A673 (cell line): ENCODE data around the gene ZNF445. TPM values are rescaled to one million over a fixed set of nuclear protein-coding genes. Genes with fewer than 3 reads are reported as not detected.

Experiments
- BruUV-seq: library from RNA; stranded (reverse); fragments of 400-500 nt; replicated peaks from 2 replicates; lab custom pipeline; 2021; lab: Mats Ljungman, UMichigan
- CTCF ChIA-PET: fragments of 300-600 bp; sonication (Branson Sonifier 250); formaldehyde crosslinking; loops from one replicate; lab custom pipeline; 2022; ENCODE audit warnings: antibody characterized with exemption; lab: Charles Lee
- POLR2A ChIA-PET: fragments of 300-600 bp; sonication (Branson Sonifier 250); formaldehyde crosslinking; loops from one replicate; lab custom pipeline; 2022; ENCODE audit warnings: antibody characterized with exemption; ENCODE audit not compliant: low non-redundant PET; lab: Charles Lee
- DNase-seq: peaks from one replicate; pipeline ENCODE4 v3.0.0-alpha.2; 2015; ENCODE audit warnings: low spot score
- H3K27ac ChIP-seq: fragments of 200-600 bp; sonication (generic); 2 replicates; pipeline ENCODE4 v1.5.1; 2016; ENCODE audit warnings: mixed run types, low read depth, mild to moderate bottlenecking, mixed read lengths, antibody characterized with exemption, low read length; ENCODE audit not compliant: poor library complexity, severe bottlenecking
- H3K27me3 ChIP-seq: fragments of 200-600 bp; sonication (generic); replicated peaks from 2 replicates; pipeline ENCODE4 v1.6.1; 2017; ENCODE audit warnings: mixed run types, low read depth, mild to moderate bottlenecking, mixed read lengths, antibody characterized with exemption, low read length; ENCODE audit not compliant: insufficient read depth, poor library complexity
- H3K36me3 ChIP-seq: fragments of 200-600 bp; sonication (generic); 2 replicates; pipeline ENCODE4 v1.6.1; 2016; ENCODE audit warnings: mixed run types, mild to moderate bottlenecking, mixed read lengths, antibody characterized with exemption, low read length; ENCODE audit not compliant: insufficient read depth, poor library complexity, severe bottlenecking
- H3K4me1 ChIP-seq: fragments of 200-600 bp; sonication (generic); 2 replicates; pipeline ENCODE4 v1.6.1; 2017; ENCODE audit warnings: mixed run types, mild to moderate bottlenecking, mixed read lengths, antibody characterized with exemption, low read length; ENCODE audit not compliant: insufficient read depth, poor library complexity, severe bottlenecking
- H3K4me3 ChIP-seq: fragments of 200-600 bp; sonication (generic); 2 replicates; pipeline ENCODE4 v1.5.1; 2016; ENCODE audit warnings: low read depth, mixed run types, mild to moderate bottlenecking, mixed read lengths, low read length; ENCODE audit not compliant: poor library complexity, severe bottlenecking
- H3K9me3 ChIP-seq: fragments of 200-600 bp; sonication (generic); 2 replicates; pipeline ENCODE4 v1.6.1; 2016; ENCODE audit warnings: mixed run types, low read depth, mild to moderate bottlenecking, mixed read lengths, antibody characterized with exemption, low read length; ENCODE audit not compliant: poor library complexity, severe bottlenecking
- EZH2 ChIP-seq: fragments of 200-600 bp; sonication (generic); IDR thresholded peaks from 2 replicates; pipeline ENCODE4 v1.6.1; 2017; ENCODE audit warnings: borderline replicate concordance, low read depth, mild to moderate bottlenecking, mixed read lengths, antibody characterized with exemption, low read length; ENCODE audit not compliant: poor library complexity, severe bottlenecking
- intact Hi-C: fragments of 100-400 bp; cut with micrococcal nuclease; formaldehyde crosslinking; loops from one replicate; pipeline ENCODE4 v1.10.0; 2022; ENCODE audit not compliant: unreplicated experiment
- total RNA-seq: library from RNA; stranded (reverse); gene quantifications from 2 replicates; pipeline ENCODE4 v1.2.3, GENCODE V29; 2021
- TF ChIP-seq, protein P1 (sequence below): fragments of 300-800, 200-600 bp; sonication (generic); conservative IDR thresholded peaks from 2 replicates; pipeline ENCODE4 v1.5.1; 2017; ENCODE audit warnings: low read depth, mild to moderate bottlenecking, antibody characterized with exemption, low read length, moderate library complexity, mixed read lengths

The ZNF445 gene
- total RNA-seq, 1 experiment from 2014 or later: 18.6 TPM

DNA sequence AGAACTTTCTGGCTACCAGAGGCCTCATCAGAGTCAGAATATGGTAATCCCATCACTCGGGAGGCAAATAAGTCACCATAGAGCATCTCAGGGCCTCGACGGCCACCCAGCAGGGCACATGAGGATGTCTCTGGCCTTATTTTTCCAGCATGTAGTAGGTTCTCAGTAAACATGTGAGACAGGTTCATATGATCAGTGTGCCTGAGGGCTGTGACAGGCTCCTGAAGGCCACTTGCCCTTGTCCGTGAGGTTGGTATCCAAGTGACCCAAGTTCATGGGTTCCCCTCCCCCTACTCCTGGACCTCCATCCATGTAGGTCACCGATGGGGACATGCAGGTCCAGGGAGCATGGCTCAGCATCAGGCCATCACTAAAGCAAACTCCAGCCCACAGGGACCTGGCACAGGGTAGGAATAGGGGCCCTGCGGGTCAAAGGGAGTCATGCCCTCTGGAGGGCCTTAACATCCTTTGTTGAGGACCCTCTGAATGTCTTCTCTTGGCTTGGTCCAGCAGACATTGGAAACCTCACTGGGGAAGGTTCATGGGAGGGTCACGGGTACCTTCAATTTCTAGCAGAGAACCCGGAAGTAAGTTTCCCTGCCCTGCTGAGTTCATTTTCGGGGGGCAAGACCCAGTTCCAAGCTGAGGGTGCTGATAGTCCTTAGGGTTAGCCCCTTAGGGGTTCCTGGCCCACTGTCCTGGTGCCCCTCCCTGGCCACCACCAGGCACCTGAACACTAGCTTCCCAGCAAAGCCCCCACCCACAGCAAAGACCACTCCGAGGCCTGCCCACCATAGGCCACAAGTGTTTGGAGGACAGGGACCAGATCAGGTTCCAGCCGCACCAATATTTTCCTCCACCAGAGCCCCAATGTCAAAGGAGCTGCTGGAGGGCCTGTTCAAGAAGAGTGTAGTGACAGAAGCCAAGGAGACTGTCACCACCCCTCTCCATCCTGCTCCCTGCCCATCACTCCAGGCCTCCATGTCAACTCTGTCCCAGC lies 61.1 kb downstream of the ZNF445 start:
- no peak for DNase-seq
- TF ChIP-seq, protein P1, sequence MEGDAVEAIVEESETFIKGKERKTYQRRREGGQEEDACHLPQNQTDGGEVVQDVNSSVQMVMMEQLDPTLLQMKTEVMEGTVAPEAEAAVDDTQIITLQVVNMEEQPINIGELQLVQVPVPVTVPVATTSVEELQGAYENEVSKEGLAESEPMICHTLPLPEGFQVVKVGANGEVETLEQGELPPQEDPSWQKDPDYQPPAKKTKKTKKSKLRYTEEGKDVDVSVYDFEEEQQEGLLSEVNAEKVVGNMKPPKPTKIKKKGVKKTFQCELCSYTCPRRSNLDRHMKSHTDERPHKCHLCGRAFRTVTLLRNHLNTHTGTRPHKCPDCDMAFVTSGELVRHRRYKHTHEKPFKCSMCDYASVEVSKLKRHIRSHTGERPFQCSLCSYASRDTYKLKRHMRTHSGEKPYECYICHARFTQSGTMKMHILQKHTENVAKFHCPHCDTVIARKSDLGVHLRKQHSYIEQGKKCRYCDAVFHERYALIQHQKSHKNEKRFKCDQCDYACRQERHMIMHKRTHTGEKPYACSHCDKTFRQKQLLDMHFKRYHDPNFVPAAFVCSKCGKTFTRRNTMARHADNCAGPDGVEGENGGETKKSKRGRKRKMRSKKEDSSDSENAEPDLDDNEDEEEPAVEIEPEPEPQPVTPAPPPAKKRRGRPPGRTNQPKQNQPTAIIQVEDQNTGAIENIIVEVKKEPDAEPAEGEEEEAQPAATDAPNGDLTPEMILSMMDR: no peak
- no peak for TF ChIP-seq EZH2

DNA sequence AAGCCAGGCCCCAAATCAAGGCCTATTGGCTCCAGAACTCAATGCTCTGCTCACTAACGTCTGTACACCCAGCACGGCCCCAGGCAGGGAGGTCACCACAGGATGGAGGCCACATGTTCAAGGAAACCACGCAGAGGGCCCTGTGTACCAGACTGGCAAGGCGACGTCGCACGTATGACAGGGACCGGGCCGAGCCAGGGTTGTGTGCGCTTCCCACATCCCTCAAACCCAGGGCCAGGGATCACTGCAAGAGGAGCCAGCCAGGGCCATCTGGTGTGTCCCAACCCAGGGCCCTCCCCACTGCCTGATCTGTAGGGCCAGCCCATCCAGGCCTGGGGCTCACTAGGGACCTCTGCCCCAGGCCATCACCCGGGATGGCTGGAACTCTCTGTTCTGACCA lies 62.0 kb downstream of the ZNF445 start:
- no peak overlapping the region for H3K27ac ChIP-seq
- H3K9me3 ChIP-seq: no peaks in the 10 kb centered on the region
- CTCF ChIA-PET: no interaction called here
- H3K36me3 ChIP-seq: no peaks in the 10 kb centered on the region
- no peak for DNase-seq
- no peak overlapping the region for H3K4me3 ChIP-seq
- intact Hi-C loops: no loop called here
- TF ChIP-seq, protein P1: no peak
- no peak for TF ChIP-seq EZH2
- POLR2A ChIA-PET: no interaction called here
- H3K27me3 ChIP-seq: no peaks in the 10 kb centered on the region
- H3K4me1 ChIP-seq: no peaks in the 10 kb centered on the region
- no TSS peak for BruUV-seq

More for the DNA sequence above, 61.1 kb downstream of the ZNF445 start:
- POLR2A ChIA-PET: no interaction called here
- H3K9me3 ChIP-seq: no peaks in the 10 kb centered on the region
- intact Hi-C loops: no loop called here
- H3K27ac ChIP-seq: no peak overlapping the region
- H3K4me3 ChIP-seq: no peak overlapping the region
- CTCF ChIA-PET: no interaction called here
- no TSS peak for BruUV-seq
- H3K4me1 ChIP-seq: no peaks in the 10 kb centered on the region
- H3K27me3 ChIP-seq: no peaks in the 10 kb centered on the region
- H3K36me3 ChIP-seq: no peaks in the 10 kb centered on the region

DNA sequence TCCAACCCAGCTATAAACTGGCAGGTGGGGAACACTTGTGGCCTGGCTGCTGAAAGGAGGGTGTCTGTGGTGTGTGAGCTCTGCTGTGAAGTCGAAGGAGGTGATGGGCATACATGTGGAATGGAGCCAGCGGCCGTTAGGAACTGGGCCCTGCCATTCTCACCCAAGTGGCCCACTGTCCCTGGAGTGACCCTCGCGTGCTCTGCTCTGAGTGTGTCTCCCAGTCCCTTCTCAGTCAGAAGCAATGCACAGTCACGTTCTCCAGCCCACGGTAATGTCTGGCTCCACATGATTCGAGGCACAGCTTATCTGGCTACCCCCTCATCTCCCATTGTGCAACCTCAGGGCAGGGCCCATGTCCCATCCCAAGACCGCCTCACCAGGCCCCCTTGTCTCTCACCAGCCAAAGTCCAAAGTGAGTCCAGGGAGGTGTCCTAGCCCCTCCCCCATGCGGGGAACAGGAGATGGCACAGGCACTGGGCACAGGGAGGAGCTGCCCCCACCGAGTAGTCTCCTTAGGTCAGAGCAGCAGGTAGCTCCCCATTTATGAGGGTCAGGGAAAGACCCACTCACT lies 62.9 kb downstream of the ZNF445 start:
- Histone ChIP-seq H3K27ac (no peak overlapping the region), H3K36me3 (no peaks in the 10 kb centered on the region), H3K9me3 (no peaks in the 10 kb centered on the region), H3K27me3 (no peaks in the 10 kb centered on the region), H3K4me1 (no peaks in the 10 kb centered on the region), H3K4me3 (no peak overlapping the region)
- no peak for DNase-seq
- BruUV-seq: no TSS peak
- ChIA-PET POLR2A (no interaction called here), CTCF (no interaction called here)
- intact Hi-C loops: no loop called here
- TF ChIP-seq, protein P1: no peak
- TF ChIP-seq EZH2: no peak
